HG03565 (cell line): ENCODE measurements around the gene UVRAG.

Experiments
- ATAC-seq: cut with Tn5 transposase; IDR thresholded peaks from one replicate; pipeline ENCODE4 v1.9.1; 2021; ENCODE audit warnings: mild to moderate bottlenecking, moderate library complexity; ENCODE audit not compliant: unreplicated experiment

The UVRAG gene

DNA sequence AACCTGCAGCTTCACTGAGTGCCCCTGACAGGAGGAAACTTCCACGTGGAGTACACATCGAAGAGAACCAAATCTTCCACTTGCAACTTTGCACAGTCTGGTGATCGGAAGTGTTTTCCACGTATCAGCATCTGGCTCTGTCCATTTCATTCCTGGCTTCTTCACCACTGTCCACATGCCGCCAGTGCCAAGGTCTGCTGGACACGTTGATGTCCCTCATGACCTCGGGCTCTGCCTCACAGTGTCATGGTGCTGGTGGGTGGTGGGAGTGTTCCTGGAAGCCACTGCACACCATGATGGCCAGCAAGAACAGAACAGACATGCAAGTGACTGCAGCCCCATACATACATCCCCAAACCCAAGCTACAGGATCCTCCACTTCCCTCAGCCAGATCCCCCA lies 342.9 kb downstream of the UVRAG start:
- no peak for ATAC-seq

DNA sequence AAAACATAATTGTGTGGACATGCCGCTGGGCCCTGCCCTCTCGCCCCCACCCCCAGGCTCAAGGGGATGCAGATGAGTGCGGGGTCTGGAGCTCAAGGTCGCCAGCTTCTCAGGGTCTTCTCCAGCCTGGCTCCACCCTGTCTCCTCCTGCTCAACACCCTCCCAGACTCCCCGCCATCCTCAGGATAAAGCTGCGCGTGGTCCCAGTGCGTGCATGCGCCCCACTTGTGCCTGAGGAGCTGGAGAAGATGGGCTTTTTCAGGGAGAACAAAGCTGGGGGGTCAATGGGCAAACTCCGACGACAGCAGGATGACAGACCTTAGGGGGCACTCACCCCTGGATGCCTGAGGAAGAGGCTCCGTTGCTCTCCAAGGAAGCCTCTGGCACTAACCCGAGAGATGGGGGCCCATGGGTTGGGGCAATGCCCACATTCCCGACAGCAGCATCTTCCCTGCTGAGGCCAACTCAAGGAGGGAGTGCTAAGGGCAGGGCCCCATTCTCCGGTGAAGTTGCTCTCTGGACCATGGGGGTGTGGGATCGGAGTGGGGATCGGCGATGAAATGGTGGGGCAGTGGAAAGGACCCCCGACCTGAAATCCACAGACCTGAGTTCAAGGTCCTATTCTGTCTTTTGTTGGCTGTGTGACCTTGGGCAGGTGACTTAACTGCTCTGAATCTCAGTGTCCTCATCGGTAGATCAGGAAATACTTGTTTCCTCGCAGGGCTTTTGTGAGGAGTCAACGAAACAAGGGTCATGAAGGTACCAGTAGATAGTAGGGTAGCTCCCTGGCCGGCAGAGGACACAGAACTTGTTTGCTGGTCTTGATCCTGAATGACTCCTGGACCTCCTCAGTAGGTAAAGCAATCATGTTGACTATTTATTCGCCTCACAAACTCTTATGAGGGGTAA lies 343.6 kb downstream of the UVRAG start:
- ATAC-seq: no peak

DNA sequence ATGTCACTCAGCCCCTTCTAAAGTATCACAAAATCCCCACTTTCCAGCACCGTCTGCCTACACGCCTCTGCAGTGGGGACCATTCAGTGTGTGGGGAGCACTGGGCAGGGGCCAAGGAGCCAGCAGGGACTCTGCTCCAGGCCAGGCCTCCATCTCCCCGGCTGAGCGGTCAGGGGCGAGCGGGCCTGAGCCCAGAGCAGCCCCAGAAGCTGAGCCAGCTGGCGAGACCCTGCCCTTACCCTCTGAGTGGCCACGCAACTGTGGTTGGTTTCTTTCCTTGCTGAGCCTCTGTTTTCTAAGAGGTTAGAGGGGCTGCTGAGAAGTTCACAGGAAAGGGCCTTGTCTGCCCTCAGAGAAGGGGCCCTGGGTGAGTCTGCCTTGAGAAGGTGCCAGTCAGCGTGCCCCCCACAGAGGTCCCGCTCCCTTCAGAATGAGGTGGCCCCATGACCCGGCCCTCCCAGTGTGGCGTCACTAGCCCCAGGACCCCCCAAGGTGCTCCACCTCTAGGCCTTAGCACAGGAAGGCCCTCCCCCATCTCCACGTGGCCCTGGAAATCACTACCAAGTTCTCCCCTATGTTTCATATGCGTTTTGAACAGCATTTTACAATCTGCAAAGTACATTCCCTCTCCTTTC lies 344.4 kb downstream of the UVRAG start:
- no peak for ATAC-seq

DNA sequence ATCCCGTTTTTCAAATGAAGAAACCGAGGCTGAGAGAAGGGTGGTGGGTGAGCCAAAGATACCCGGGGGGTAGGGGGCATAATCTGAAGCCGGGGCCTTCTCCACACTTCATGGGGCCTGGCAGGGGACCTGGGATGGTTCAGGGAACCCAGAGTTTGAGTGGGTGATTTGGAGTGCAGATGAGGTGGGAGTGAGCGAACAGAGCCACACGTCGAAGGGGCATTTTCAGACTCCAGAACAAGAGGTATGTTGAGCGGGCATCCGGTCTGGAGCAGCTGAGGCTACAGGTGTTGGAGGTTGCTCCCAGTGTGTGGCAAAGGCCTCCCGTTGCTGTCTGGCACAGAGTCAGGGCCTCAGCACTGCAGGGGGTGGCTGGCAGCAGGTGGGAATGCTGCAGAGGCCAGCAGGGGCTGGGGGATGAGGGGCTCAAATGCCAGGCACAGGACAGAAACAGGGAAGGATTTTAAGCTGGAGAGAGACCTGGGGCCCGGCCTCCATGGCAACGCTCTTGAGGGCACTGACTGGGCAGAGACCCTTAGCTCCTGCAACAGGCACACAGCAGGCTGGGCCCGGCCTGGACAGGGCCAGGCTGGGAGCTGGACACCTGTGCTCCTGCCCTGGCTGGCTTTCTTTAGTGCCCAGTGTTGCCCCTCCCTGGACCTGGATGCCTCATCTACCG lies 345.1 kb downstream of the UVRAG start:
- ATAC-seq: no peak

DNA sequence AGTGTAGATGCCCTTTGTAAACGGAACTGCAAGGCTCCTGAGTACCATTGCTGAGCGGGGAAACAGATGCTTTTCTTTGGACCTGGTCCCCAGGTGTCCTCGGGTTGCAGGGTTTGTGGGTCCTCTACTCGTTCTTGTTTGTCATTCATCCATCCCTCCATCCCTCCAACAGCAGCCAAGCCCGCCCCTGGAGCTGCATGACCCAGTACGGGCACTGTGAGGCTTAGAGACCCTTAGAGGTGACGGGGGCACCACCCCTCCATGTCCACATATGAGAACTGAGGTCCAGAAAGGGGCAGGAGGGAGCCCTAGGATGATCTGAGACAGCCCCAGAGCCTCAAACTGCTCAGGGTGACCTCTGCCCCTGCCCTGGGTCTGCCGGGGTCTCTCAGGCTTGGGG lies 345.8 kb downstream of the UVRAG start:
- ATAC-seq: no peak

DNA sequence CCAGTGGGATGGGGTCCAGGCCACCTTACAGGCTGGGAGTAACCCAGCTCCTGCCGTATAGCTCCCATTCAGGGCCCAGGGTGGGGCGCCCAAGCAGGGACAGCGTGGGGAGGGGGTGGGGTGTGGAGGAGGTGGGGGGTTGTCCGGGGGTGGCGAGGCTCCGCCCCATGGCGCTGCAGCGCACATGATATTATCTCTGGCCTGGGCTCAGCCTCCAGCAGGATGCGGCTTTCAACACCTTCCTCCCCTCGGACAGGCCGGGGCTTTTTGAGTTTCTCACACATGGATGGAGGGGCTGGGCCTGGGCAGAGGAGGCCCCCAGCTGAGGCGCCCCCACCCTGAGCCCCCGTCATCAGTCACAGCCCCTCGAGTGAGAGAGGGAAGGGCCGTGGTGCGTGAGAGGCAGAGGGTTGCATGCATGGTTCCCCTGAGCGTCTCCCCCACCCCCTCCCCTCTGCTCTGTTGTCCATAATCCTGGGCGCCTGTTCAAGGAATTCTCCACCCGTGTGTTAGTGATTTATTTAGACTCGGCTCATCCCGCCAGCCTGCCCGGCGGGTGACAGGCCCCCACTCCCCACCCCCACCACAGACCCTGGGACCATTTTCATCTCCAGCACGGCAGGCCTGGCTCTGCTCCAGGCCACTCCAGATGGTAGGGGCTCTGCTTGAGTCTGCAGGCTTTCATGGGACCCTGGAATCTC lies 346.4 kb downstream of the UVRAG start:
- ATAC-seq: no peak

DNA sequence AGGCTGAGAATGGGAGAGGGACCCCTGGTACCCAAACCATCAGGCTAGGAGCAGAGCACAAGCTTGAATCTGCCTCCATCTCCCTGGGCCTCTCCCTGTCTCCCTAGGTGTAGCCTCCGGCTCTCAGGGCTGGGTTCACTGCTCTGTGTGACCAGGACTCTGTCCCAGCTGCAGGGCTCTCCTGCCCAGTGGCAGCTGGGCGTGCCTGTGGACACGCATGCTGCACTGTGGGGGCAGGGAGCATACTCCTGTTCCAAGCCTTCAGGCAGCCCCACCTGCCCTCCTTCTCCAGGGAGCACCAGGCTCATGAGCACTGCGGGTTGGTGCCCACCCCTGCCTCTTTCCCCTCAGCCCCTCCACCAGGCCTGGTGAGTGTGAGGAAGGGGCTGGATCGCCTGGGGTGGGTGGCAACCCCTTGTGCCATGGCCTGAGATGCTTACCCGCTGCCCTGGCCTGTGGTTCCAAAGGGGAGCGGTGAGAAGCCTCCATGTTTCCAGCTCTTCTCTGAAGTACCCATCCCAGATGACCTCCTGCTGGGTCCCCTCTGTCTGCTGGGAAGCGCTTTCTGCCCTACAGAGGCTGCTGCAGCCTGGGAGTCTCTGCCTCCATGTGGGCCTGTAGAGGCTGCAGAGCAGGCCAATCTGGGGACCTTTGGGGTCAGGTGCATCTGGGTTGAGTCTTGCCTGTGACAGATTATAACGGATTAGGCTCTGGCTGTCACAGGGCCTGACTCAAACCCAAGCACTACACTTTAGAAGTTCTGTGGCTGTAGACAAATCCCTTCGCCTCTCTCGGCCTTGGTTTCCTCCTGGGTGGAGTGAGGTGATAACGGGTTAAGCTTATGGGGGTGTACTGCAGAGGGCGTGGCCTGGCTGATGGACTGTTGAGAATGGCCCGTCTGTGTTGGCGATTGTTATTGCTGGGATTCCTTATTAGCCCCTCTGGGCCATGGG lies 347.6 kb downstream of the UVRAG start:
- ATAC-seq: no peak

DNA sequence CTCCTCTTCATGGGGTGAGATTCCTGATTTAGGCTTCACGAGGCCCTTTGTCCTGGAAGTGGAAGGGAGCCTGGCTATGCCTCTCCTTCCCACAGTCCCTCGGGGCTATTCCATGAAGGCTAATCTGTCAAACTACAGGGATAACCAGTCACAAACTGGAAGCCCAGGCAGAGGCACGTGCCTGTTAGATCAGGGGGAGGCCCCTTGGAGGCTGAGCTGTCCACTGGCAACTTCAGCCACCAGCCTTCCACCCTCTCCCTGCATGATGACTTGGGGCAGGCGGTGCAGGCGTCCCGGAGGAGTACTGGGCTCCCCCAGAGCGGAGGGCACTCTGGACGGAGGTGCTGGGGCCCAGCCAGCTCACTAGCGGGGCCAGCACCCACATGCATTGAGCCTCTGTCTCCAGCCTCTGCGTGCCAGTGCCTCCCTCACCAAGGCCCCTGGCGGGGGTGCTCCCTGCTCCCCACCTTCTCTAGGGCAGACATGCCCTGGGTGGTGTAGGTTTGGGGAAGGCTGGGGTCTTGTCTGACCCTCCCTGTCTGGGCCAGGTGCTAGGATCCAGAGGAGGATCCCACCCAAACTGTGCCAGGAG lies 348.4 kb downstream of the UVRAG start:
- no peak for ATAC-seq

DNA sequence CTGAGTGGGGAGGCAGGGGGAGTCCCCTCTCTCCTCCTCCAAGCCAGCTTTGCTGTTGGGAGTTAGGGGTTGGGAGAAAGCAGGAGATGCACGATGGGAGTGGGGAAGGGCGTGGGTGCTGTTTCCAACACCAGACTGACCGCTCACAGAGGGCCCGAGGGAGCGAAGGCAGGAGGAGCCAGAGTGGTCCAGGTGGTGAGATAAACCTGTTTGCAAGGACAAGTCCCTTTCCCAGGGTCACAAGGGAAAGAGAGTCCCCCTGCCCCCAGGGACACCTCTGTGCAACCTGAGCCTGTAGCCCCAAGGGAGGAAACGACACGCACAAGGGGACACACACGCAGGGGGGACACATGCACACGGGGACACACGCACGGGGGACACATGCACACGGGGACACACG lies 349.1 kb downstream of the UVRAG start:
- no peak for ATAC-seq

DNA sequence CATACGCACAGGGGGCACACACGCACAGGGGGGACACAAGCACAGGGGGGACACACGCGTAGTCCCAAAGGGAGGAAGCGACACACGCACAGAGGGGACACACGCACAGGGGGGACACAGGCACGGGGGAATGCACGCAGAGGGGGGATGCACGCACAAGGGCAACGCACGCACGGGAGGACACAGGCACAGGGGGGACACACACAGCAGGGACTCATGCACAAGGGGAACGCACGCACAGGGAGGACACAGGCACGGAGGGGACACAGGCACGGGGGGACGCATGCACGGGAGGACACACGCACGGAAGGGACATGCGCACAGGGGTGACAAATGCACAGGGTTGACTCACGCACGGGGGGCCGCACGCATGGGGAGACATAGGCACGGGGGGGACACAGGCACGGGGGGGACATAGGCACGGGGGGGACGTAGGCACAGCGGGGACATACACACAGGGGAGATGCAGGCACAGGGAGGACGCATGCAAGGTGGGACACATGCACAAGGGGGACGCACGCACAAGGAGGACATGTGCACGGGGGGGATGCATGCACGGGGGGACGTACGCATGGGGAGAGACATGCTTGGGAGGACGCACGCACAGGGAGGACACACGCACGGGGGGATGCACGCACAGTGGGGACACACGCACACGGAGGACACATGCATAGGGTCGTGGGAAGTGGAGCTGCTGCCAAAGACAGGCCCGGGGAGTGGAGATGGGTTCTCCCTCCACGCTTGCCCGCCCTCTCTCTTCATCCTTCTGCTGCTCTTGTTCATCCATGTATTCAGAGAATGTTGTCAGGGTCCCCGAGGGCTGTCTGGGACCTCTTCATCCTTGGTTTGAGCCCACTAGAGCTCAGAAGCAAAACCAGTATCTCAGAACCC lies 350.1 kb downstream of the UVRAG start:
- no peak for ATAC-seq

DNA sequence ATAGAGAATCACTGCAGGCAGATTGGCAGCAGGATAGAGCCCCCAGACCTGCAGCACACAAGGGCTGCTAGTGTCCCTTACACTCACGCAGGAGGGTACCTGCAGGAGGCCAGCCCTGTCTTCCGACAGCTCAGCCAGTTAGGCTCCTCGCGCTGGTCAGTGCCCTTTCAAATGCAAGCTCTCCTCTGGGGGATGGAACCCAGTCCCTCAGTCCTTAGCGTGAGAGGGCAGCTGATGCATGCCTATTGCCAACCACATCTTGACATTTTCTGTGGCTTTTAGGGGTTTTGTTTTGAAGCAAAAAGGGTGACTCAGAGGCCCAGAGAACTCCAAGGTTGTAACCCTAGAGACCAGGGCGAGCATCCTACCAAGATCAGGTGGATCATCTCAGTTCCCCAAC lies 351.3 kb downstream of the UVRAG start:
- peak; percentile 49 for ATAC-seq

DNA sequence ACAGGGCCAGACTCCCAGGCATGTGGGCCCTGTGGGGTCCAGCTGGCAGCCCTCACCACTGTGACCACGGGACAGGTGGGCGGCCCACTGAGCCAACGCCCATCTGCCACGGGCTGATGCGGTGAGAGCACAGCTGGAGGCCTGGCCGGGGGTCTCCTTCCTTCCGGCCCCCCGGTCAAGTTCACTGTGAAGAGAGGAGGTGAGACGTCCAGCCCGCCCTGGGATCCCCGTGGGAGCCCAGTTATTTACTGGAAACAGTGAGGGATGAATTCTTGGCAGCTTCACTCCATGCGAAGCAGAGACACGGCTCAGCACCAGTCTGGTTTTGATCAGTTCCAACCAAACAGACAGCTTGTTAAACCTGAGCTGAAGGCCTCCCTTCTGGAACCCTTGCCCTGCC lies 352.6 kb downstream of the UVRAG start:
- ATAC-seq: no peak

DNA sequence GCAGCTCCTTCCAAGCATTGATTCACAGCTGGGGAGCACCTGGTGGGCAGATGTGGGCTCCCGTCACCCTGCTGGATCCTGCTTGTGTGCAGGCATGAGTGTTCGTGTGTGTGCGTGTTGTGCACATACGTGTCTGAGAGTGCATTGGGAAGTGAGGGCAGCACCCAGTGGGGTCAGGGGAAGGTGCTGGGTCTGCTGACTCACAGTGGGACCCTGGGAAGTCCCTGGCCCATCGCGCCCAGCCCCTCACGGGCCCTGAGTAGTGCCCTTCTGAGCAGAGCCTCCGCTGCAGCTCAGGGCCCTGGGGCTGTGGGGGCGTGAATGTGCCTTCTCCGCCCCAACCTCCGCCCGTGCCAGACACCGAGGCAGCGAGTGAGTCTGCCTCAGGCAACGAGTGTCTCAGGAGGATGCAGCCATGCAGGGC lies 354.5 kb downstream of the UVRAG start:
- ATAC-seq: no peak

DNA sequence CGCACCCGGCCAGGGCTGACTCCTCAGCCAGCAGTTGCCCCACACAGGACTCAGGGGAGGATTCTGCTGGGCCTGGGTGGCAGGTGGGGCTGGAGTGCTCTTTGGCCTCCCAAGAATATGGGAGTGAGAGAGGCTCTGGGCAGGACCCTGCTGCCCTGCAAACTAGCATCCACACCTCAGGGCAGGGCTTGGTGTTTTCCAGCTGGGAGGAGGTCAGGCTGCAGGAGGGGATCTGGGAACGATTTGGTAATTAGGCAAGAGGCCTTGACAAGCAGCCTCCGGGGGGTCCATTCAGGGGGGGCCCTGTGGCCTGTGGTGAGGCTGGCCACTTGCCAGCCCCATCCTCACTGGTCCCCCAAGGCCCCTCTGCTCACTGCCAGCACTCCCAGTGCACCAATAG lies 355.5 kb downstream of the UVRAG start:
- ATAC-seq: no peak

DNA sequence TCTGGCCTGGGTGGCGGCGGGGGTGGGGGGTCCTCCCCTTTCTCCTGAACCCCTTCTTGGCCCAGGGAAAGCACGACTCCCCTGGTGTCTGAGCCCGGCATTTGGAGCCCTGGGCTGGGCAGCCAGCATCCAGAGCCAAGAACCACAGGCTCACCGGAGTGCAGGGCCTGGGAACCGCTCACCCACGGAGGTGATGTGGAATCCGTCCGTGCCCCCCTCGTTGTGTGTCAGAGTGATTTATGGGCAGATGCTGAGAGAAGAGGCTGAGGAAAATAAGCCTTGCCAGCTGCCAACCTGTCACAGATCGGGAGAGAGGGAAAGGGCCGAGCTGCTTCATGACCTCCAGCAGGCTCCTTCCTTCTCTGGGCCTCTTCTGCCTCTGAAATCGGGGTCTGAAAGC lies 357.6 kb downstream of the UVRAG start:
- ATAC-seq: no peak

DNA sequence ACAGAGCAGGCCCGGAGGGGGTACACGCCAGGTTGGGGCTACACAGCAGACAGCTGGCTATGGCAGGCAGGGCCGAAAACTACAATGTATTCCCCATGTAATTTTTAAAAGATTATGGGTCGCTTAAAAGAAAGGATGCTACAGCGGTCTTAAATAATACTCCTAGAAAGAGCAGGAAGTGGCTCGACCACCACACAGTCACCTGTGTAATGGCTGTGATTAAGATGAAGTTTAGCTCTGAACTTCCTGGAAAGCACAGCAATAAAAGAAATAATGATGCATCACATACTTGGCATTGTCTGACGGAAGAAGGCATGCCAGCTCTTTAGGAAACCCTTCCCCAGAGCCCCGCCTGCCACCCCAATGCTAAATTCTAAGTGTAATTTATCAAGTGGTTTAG lies 358.7 kb downstream of the UVRAG start:
- ATAC-seq: no peak

DNA sequence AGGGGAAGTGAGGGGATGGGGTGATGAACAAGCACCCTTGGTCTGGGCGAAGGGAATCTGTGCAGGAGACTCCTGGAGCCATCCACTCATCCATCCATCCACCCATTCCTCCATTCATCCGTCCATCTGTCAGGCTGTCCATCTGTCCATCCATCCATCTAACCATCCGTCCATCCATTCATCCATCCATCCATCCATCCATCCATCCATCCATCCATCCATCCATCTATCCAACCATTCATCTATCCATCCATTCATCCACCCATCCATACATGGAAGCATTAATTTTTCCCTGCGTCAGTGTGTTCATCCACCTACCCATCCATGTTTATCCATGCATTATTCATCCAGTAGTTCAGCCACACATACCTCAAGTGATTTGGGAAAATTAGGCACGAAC lies 359.3 kb downstream of the UVRAG start:
- ATAC-seq: no peak

DNA sequence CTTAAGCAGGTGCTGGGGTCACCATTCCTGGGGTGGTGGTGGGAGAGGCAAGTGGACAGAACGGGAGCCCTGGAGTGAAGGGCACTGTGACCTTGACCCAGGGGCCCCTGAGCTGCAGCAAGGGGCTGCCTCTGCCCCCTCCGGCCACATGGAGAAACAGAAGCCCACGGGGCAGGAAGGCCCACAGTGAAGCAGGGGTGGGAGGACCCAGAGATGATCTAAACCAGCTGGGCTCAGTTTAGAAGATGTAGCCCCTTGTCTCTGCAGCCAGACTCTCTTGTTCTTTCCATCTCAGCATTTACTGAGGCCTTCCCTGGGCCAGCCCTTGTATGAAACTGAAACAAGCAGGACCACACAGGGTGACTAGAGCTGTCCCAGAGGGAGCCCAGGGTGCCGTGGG lies 360.8 kb downstream of the UVRAG start:
- no peak for ATAC-seq

DNA sequence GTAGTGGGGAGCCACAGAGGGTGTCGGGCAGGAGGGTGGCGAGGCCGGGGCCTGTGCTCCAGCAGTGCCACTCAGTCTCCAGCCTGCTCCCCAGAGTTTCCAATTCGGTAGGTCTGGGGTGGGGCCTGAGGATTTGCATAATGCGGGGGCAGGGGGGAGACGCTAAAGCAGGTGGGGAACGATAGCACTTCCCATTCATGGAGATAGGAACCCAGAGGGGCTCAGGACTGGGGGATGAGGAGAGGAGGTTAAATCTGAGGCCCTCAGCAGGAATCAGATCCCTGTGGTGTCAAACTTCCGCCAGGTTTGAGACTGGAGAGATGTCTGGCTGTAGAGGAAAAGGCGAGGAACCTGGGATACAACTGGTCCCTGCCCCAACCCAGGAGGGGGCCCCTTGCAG lies 361.5 kb downstream of the UVRAG start:
- no peak for ATAC-seq
